HG03575 (cell line): ENCODE measurements around the gene SNRPA1.

ENCODE experiments used
- ATAC-seq: cut with Tn5 transposase; IDR thresholded peaks from one replicate; pipeline ENCODE4 v1.9.1; 2021; ENCODE audit not compliant: unreplicated experiment, insufficient number of reproducible peaks, low FRiP score; ENCODE audit errors: extremely low read depth

The SNRPA1 gene

DNA sequence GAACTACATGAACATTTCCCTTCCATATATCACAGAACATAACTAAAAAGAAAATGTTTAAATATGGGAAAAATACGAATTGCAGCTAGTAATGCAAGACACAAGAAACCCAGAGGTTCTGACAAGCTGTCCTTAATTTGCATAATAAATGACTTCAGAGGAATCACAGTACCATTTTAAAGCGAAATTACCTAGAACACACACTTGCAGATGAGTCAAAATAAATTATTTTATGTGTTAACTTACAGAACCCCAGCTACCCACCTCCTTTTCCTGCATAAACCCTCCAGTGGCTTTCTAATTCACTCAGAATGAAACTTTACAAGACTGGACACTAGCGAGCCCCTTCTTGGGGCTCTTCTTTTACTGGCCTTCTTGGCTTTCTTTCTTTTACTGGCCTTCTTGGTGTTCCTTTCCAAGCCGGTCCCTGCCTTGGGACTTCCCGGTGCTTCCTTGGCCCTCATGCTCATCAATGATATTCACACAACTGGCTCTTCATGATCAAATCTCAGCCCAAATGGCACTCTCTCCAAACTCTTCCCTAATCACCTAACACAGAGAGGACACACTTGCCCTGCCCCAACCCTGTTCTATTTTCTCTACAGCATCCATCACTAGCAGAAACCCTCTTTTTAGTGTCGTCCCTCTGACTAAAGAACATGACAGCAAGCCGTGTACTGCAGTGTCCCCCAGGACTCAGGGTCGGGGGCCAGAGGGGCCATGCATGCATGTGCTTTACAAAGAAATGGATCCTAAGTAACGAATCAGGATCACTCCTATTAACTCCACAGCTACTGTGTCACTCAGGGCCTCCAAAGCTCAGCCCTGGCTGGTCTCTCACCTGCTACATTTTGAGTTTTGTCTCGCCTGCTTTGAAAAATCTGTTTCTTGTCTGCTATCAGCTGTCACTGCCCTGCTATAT, 48.0 kb downstream of the SNRPA1 start:
- no peak for ATAC-seq

DNA sequence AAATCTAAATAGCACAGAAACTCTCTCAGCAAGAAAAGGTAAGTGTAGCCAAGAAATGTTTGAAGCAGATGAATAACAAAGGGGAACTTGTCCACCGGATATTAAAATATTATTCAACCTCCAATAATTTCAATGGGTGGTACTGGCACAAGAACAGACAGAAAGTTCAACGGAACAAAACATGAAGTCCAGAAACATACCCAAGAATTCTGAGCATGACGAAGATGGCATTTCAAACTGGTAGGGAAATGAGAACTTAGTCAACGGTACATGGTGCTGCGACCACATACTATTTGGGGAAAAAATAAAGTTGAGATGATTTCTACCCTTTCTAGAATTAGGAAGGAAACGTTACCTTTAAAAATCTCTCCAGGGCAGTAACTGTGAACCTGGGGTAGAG, 48.7 kb downstream of the SNRPA1 start:
- no peak for ATAC-seq

DNA sequence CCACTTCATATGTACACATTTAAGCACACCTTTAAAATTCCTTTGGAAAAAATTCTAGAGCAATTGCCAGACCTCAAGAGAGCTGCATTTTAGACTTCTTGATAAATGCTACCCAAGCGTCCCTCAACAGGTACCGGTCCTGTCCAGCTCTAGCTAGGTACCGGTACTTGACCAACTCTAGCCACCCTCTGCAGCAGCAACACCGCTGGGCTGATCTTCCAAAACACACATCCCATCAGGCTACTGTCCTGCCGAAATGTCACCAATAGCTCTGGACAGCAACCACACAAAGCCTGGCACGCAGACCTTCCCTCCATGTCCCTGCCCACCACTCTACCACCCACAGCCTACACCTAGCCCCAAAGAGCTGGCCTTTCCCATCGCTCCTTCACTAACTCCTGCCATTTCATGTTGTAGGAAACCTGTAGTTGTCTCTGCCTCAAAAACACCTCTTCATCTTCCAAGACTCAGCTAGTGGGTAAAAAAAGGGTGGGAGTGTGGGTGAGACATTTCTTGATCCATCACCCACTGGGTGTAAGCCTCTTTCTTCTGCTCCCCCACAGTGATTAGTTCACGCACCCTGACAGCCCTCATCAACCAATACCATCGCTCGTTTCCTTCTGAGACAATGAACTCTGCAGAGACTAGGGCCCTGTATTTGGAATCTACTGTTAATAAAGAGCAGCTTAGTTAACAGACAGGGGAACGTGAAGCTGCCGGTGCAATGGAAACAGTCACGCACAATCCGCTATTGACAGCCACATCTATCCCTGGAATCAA, 50.0 kb downstream of the SNRPA1 start:
- ATAC-seq: no peak

DNA sequence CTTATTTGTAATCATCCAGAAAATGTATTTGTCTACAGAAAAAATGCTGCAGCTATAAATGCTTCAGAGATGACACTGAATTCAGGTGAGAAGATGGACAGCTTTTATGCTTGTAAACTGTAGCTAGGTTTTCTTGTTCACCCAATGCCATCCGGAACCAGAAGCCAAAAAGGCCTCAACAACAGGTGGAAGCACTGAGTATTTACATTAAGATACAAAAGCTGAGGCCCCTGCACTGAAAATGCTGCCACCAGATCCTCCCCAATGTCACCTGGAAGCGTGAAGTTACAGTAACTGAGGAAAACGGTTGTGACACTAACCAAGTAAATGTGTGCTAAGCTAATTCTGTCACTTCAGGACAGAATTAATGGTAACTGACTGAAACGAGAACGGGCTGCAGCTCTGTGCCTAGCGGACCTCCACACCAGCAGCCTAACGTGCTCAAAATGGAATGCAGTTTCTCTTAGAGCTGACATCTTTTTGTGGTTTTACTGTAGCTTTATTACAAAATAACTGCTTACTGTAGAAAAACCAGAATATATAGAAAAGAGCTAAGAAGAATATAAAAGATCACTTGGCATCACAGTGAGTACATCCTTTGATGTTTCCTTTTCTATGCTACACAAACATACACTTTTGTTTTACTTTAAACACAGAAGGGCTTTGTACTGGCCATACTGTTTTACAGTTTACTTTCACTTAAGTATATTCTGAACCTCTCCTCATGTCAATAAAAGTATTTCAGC, 50.8 kb downstream of the SNRPA1 start:
- no peak for ATAC-seq

DNA sequence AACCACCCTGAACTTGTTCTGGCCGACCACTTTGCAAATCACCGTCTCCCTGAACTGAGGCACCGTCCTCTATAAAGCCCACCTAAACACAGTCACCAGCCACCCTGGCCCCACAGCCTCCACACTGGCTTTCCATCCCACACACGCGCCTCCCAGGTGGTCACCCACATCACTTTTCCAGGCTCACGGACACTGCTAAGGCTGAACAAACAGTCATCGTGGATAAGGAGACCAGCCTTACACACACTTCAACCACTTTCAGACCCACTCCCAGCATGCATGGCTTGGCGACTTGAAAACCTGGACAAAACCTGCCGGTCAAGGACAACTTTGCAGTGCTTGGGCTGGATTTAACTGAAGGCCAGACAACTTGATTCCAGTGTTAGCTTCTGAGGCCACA, 51.6 kb downstream of the SNRPA1 start:
- no peak for ATAC-seq

DNA sequence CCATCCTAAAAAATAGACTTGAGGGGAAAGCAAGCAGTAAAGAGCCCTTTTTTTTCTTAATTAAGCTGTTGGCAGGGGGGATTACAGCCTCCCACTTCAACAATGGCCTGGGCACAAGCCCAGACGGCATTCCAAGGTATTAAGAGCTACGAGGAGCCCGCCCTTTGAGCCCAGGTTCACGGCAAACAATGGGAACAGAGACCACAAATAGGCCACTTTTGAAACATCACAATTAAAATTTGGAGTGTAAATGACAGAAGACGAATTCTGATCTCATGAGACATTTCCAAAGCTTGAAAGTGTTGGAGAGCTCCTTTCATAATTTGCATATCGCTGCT, 52.1 kb downstream of the SNRPA1 start:
- ATAC-seq: no peak

DNA sequence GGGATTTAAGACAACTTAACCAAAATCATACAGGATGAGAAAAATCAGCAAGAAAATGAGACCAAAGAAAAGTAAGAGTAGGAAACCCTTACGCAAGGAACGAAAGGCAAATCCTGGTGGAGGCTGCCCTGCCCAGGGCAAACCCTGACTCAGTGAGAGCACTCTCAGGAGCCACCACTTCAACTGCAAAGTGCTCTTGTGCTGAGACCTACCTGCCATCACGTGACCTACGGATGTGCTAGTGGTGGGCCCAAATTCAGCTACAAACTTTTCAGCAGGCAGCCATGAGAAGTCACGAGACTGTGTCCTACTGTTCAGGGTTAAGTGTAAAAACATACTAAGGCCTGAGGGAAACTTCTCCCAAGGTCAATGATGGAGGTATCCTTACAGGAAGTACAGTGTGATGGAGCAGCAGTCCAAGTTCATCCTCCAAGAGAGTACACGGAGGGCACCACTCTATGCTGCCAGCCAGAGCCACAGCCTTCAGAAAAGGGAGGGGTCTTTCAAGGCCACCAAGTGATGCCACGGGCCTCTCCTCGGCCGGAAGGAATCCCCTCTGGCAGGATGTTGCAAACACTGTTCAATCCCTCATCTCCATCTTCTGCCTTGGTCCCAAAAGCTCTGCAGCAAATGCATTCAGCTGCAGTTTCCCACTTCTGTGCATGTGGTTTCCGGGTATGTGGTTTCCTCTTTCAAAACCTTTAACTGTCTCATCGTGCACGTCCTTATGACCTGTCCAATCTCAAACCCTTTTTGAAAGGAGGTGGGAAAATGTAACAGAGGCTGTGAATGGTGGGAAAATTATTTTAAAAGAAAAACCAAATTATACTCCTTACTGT, 52.7 kb downstream of the SNRPA1 start:
- no peak for ATAC-seq

DNA sequence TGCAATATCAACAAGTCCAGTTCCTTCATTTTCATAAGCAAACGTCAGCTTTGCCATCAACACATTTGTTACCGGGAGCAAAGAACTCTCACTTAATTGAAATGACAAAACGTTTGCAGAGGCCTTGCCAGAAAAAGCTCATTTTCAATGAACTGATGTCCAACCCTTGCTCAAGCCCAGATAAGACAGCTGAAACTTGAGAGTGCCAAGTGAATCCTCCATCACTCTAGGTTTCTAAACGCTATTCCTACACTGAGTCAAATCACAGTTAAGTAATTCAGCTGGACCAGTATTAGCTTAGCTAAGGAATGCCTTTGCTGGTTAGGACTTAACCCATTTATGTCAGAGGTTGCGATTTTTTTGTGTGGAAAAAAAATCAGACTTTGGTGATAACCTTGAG, 54.7 kb downstream of the SNRPA1 start:
- no peak for ATAC-seq

DNA sequence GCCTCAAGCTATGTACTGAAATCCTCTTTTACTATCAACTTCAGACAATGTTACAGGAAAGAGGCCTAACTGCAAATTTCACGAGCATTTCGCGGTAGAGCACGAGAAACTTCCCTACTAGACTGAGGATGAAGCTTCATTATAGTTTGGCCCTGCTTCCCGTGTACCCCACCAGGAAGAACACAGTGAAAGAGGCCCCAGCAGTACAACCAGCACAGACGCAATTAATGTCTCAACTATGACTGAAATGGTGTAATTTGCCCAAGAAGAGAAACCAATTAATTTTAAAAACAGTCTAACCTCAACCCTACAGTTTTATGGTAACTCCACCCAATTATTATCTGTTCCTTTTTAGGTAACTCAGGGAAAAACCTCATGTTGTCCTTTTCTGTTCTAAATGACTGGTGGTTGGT, 55.3 kb downstream of the SNRPA1 start:
- ATAC-seq: no peak

DNA sequence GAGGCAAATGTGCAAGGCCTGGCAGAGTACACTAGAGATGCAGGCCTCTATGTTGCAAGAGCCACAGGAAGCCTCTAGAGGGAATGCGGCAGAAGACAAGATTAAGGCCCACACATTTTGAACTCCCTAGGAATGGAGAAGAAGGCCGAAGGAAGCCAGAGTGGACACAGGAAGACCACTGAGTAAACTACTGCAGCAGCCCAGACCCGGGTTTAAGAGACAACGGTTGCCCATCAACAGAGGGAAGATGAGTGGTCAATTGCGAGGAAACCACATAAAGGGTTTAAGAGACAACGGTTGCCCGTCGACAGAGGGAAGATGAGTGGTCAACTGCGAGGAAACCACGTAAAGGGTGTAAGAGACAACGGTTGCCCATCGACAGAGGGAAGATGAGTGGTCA, 57.8 kb downstream of the SNRPA1 start:
- ATAC-seq: no peak

DNA sequence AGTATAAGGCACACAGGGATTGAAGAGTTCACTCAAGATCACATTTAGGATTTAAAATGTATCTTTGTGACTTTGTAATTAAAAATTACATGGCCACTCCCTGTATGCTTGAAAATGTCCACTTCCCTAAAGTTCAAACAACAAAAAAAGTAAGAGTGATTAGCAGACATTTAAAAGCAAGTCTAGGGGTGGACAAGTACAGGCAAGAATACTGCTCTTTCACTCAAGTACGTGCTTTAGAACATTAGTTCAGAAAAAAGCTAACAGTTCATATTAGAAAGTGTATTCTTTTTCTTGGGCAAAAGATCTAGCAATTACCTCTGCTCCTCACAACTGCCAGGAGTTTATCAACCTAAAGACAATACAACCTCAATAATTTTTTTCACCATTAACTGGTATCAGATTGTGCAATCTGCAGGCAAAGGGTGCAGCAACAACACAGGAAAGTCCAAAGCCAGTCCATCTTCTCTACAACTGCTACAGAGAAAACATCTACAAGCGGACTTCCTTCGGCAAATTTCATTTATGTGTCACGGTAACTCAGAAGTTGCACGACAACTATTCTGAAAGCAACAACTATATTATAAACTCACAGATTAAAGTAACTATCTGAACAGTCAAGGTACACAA, 61.3 kb downstream of the SNRPA1 start:
- ATAC-seq: no peak

DNA sequence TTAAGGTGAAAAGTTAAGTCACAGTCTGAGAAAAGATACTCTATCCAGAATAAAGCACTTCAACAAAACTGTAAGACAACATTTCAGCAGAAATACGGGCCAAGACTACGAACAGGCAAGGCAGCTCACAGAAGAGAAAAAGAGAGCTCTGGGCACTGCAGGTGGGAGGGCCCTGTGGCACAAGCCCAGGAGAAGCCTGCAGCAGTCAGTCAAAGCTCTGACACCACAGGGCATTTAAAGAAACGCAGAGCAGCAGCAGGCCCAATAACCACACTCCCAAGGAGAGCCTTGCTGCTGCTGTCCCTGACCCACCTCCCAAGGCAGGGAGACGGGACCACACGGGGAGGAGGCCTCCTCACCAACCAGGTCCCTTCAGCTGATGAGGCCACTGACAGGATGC, 62.4 kb downstream of the SNRPA1 start:
- ATAC-seq: no peak
